ENCODE results near the gene PEF1. TPM values are rescaled to one million over a fixed set of nuclear protein-coding genes. Genes with fewer than 3 reads are reported as not detected.

The PEF1 gene
- total RNA-seq, 1 experiment from 2014 or later: 33.7 TPM

- Mint-ChIP-seq H3K4me1 (peaks cover 19% of the 10 kb centered on the region), H3K9me3 (no peaks in the 10 kb centered on the region; the same call in 1 of the 2 replicates), H3K27me3 (ENCODE audit: low read depth) (no peaks in the 10 kb centered on the region; the same call in 1 of the 2 replicates), H3K27ac (no peak overlapping the region), H3K36me3 (no peaks in the 10 kb centered on the region), H3K4me3 (peak overlapping the region; percentile 94)
- POLR2A ChIA-PET: no interaction called here
- TF ChIP-seq FOXP1 (CRISPR knock-in tag; IDR thresholded peaks at IDR 0.05; ENCODE audit: borderline replicate concordance): no peak
- TF ChIP-seq STAT6 (CRISPR knock-in tag; conservative IDR thresholded peaks at IDR 0.05; ENCODE audit: low read depth): no peak
- no peak for TF ChIP-seq NFATC4 (CRISPR knock-in tag; IDR thresholded peaks at IDR 0.05)
- TF ChIP-seq ARID4B (CRISPR knock-in tag; IDR thresholded peaks at IDR 0.05; ENCODE audit: borderline replicate concordance): no peak
- no peak for TF ChIP-seq MXD4 (CRISPR knock-in tag; IDR thresholded peaks at IDR 0.05; ENCODE audit: borderline replicate concordance)
- no peak for TF ChIP-seq GTF2I (CRISPR knock-in tag; conservative IDR thresholded peaks at IDR 0.05)
- CTCF ChIA-PET: no interaction called here
- ATAC-seq (no peak), DNase-seq (ENCODE audit: low spot score) (no peak)
Observed at GRCh38 chr1:31647106-31647505, 2.4 kb upstream of the PEF1 start.

- CTCF ChIA-PET: no interaction called here
Observed at GRCh38 chr1:31646259-31646960, 1.7 kb upstream of the PEF1 start.

GRCh38 chr1:31645274-31645568, 545 bp upstream of the PEF1 start:
- Mint-ChIP-seq H3K9me3 (no peaks in the 10 kb centered on the region; the same call in 1 of the 2 replicates), H3K36me3 (no peaks in the 10 kb centered on the region), H3K4me3 (peak overlapping the region; percentile 94), H3K27ac (peak overlapping the region; percentile 100), H3K27me3 (ENCODE audit: low read depth) (no peaks in the 10 kb centered on the region; the same call in 1 of the 2 replicates), H3K4me1 (peaks cover 19% of the 10 kb centered on the region)
- no peak for DNase-seq (ENCODE audit: low spot score)
- POLR2A ChIA-PET: interaction anchor here (0.6 to 1.3 kb wide), 5 partner anchors 17 to 272 kb away, joined by 3 to 4 read pairs (median 3); no protein-coding TSS in a partner anchor
- CTCF ChIA-PET: interaction anchor here (1.0 to 3.8 kb wide), 16 partner anchors 12 to 319 kb away, joined by 3 to 31 read pairs (median 8); no protein-coding TSS in a partner anchor
- no peak for ATAC-seq
- TF ChIP-seq SP1 (CRISPR knock-in tag; conservative IDR thresholded peaks at IDR 0.05) (no peak), ZNF138 (CRISPR knock-in tag; conservative IDR thresholded peaks at IDR 0.05) (no peak), SMAD3 (CRISPR knock-in tag; IDR thresholded peaks at IDR 0.05; ENCODE audit: borderline replicate concordance) (no peak), JAZF1 (CRISPR knock-in tag; IDR thresholded peaks at IDR 0.05) (no peak), NFE2L1 (CRISPR knock-in tag; IDR thresholded peaks at IDR 0.05) (no peak), E2F4 (CRISPR knock-in tag; IDR thresholded peaks at IDR 0.05; ENCODE audit: borderline replicate concordance, low read depth) (no peak), IRF2 (CRISPR knock-in tag; IDR thresholded peaks at IDR 0.05; ENCODE audit: borderline replicate concordance, low read depth) (no peak)

More at GRCh38 chr1:31646259-31646960, 1.7 kb upstream of the PEF1 start:
- Mint-ChIP-seq H3K36me3 (no peaks in the 10 kb centered on the region), H3K9me3 (no peaks in the 10 kb centered on the region; the same call in 1 of the 2 replicates), H3K27me3 (ENCODE audit: low read depth) (no peaks in the 10 kb centered on the region; the same call in 1 of the 2 replicates), H3K4me1 (peaks cover 19% of the 10 kb centered on the region), H3K4me3 (peak overlapping the region; percentile 94), H3K27ac (no peak overlapping the region; the same call in 1 of the 2 replicates)
- no peak for TF ChIP-seq NR1H2 (CRISPR knock-in tag; IDR thresholded peaks at IDR 0.05)
- no peak for TF ChIP-seq USF1 (CRISPR knock-in tag; IDR thresholded peaks at IDR 0.05)
- no peak for TF ChIP-seq ZNF138 (CRISPR knock-in tag; conservative IDR thresholded peaks at IDR 0.05)
- no peak for TF ChIP-seq SMAD3 (CRISPR knock-in tag; IDR thresholded peaks at IDR 0.05; ENCODE audit: borderline replicate concordance)
- no peak for TF ChIP-seq USF2 (CRISPR knock-in tag; IDR thresholded peaks at IDR 0.05)
- no peak for TF ChIP-seq FOXK1 (CRISPR knock-in tag; IDR thresholded peaks at IDR 0.05)
- no peak for TF ChIP-seq GTF2I (CRISPR knock-in tag; conservative IDR thresholded peaks at IDR 0.05)
- TF ChIP-seq MYBL2 (CRISPR knock-in tag; IDR thresholded peaks at IDR 0.05): no peak
- TF ChIP-seq JAZF1 (CRISPR knock-in tag; IDR thresholded peaks at IDR 0.05): no peak
- DNase-seq (ENCODE audit: low spot score) (no peak), ATAC-seq (no peak)
- POLR2A ChIA-PET: no interaction called here

Data from WTC11 (cell line).